Muscle of leg (tissue), 11 donors: Measurements from ENCODE around the gene POLA2. TPM values are rescaled to one million over a fixed set of nuclear protein-coding genes. Genes with fewer than 3 reads are reported as not detected.
A peak's percentile ranks its signal among the peaks of the same experiment; 100 is the strongest.

ENCODE experiments used
- DNase-seq: peaks from one replicate; pipeline ENCODE4 v3.0.0; 2013
- H3K27ac ChIP-seq: one replicate; pipeline ENCODE4 v1.5.1; 2013; ENCODE audit warnings: mild to moderate bottlenecking, low read length, control low read depth
- H3K27me3 ChIP-seq: one replicate; pipeline ENCODE4 v1.6.1; 2013; ENCODE audit warnings: low read length; ENCODE audit not compliant: control insufficient read depth, insufficient read depth
- H3K36me3 ChIP-seq: one replicate; pipeline ENCODE4 v1.6.1; 2013; ENCODE audit warnings: low read length; ENCODE audit not compliant: control insufficient read depth, insufficient read depth
- H3K4me1 ChIP-seq: one replicate; pipeline ENCODE4 v1.6.1; 2013; ENCODE audit warnings: low read length; ENCODE audit not compliant: control insufficient read depth, insufficient read depth
- H3K4me3 ChIP-seq: one replicate; pipeline ENCODE4 v1.5.1; 2013; ENCODE audit warnings: low read length, control low read depth
- H3K9me3 ChIP-seq: replicated peaks from 2 replicates; pipeline ENCODE4 v1.6.1; 2013; ENCODE audit warnings: low read depth, low read length; ENCODE audit not compliant: control insufficient read depth
- WGBS: methylation state at CpG from one replicate; pipeline ENCODE4 v1.1.5; 2013; ENCODE audit warnings: missing lambda C conversion rate; ENCODE audit not compliant: insufficient coverage; 5-methylcytosine and 5-hydroxymethylcytosine counted together
- polyA plus RNA-seq, 8 donors: library from polyadenylated mRNA; unstranded; fragments of 120-200 nt; gene quantifications; one replicate each; pipeline versions ENCODE4 v1.2.1 to v1.2.3, GENCODE V29; 2013; ENCODE audit warnings: inconsistent platforms in 1 of 8, low replicate concordance in 1 of 8; ENCODE audit not compliant: insufficient read length in 8 of 8, insufficient read depth in 1 of 8
- total RNA-seq: library from RNA; stranded (reverse); fragments of 120-200 nt; gene quantifications from one replicate; pipeline ENCODE4 v1.2.4, GENCODE V29; 2013

The POLA2 gene
- total and polyA plus RNA-seq, 9 donors = 18.8 to 64.7 (median 51.0) TPM

GRCh38 chr11:65295571-65296341 is 34.0 kb downstream of the POLA2 start:
- no peak overlapping the region for H3K4me3 ChIP-seq
- H3K27me3 ChIP-seq = no peaks in the 10 kb centered on the region
- 97% methylated on average over 4 of the region's 11 CpGs for WGBS
- H3K27ac ChIP-seq = peak overlapping the region; percentile 97
- peaks cover 100% of the 10 kb centered on the region for H3K4me1 ChIP-seq
- no peaks in the 10 kb centered on the region for H3K9me3 ChIP-seq
- no peak for DNase-seq
- peaks cover 20% of the 10 kb centered on the region for H3K36me3 ChIP-seq

- Histone ChIP-seq H3K4me3 (no peak overlapping the region), H3K36me3 (peaks cover 20% of the 10 kb centered on the region), H3K27ac (peak overlapping the region; percentile 97), H3K9me3 (no peaks in the 10 kb centered on the region), H3K27me3 (no peaks in the 10 kb centered on the region), H3K4me1 (peaks cover 100% of the 10 kb centered on the region)
- 63% methylated on average over 5 of the region's 12 CpGs for WGBS
- DNase-seq = peak; percentile 72
Measured at GRCh38 chr11:65297026-65297672, 35.4 kb downstream of the POLA2 start.

- DNase-seq = peak; percentile 97
- Histone ChIP-seq H3K36me3 (peaks cover 20% of the 10 kb centered on the region), H3K27me3 (no peaks in the 10 kb centered on the region), H3K27ac (peak overlapping the region; percentile 97), H3K9me3 (no peaks in the 10 kb centered on the region), H3K4me3 (no peak overlapping the region), H3K4me1 (peaks cover 99% of the 10 kb centered on the region)
- WGBS = 11% methylated on average over 8 of the region's 8 CpGs
Measured at GRCh38 chr11:65298131-65298535, 36.4 kb downstream of the POLA2 start.

GRCh38 chr11:65298655-65299179 is 37.0 kb downstream of the POLA2 start:
- Histone ChIP-seq H3K4me3 (no peak overlapping the region), H3K36me3 (peaks cover 23% of the 10 kb centered on the region), H3K27ac (peak overlapping the region; percentile 97), H3K9me3 (no peaks in the 10 kb centered on the region), H3K4me1 (peaks cover 99% of the 10 kb centered on the region), H3K27me3 (no peaks in the 10 kb centered on the region)
- 29% methylated on average over 8 of the region's 12 CpGs for WGBS
- DNase-seq = peak; percentile 95

GRCh38 chr11:65300621-65301275 is 39.0 kb downstream of the POLA2 start:
- DNase-seq = peak; percentile 61
- Histone ChIP-seq H3K4me3 (no peak overlapping the region), H3K36me3 (peaks cover 27% of the 10 kb centered on the region), H3K27ac (peak overlapping the region; percentile 90), H3K27me3 (no peaks in the 10 kb centered on the region), H3K9me3 (no peaks in the 10 kb centered on the region), H3K4me1 (peaks cover 92% of the 10 kb centered on the region)
- 69% methylated on average over 13 of the region's 17 CpGs for WGBS

- Histone ChIP-seq H3K27ac (peak overlapping the region; percentile 90), H3K4me3 (no peak overlapping the region), H3K36me3 (peaks cover 24% of the 10 kb centered on the region), H3K9me3 (no peaks in the 10 kb centered on the region), H3K4me1 (peaks cover 87% of the 10 kb centered on the region), H3K27me3 (no peaks in the 10 kb centered on the region)
- WGBS = 37% methylated on average over 9 of the region's 12 CpGs
- peak; percentile 90 for DNase-seq
Measured at GRCh38 chr11:65301491-65302329, 39.9 kb downstream of the POLA2 start.

- 80% methylated on average over 1 of the region's 3 CpGs for WGBS
- Histone ChIP-seq H3K27me3 (no peaks in the 10 kb centered on the region), H3K4me1 (peaks cover 77% of the 10 kb centered on the region), H3K9me3 (no peaks in the 10 kb centered on the region), H3K36me3 (peaks cover 36% of the 10 kb centered on the region), H3K4me3 (no peak overlapping the region), H3K27ac (no peak overlapping the region)
- no peak for DNase-seq
Measured at GRCh38 chr11:65303555-65303954, 41.8 kb downstream of the POLA2 start.

- H3K4me3 ChIP-seq = no peak overlapping the region
- no peak overlapping the region for H3K27ac ChIP-seq
- WGBS = 98% methylated on average over 4 of the region's 4 CpGs
- peaks cover 77% of the 10 kb centered on the region for H3K4me1 ChIP-seq
- DNase-seq = no peak
- peaks cover 42% of the 10 kb centered on the region for H3K36me3 ChIP-seq
- H3K27me3 ChIP-seq = no peaks in the 10 kb centered on the region
- no peaks in the 10 kb centered on the region for H3K9me3 ChIP-seq
Measured at GRCh38 chr11:65304110-65304509, 42.3 kb downstream of the POLA2 start.

- no peak overlapping the region for H3K4me3 ChIP-seq
- peaks cover 42% of the 10 kb centered on the region for H3K36me3 ChIP-seq
- H3K27ac ChIP-seq = no peak overlapping the region
- 84% methylated on average over 4 of the region's 7 CpGs for WGBS
- H3K27me3 ChIP-seq = no peaks in the 10 kb centered on the region
- H3K9me3 ChIP-seq = no peaks in the 10 kb centered on the region
- DNase-seq = no peak
- peaks cover 74% of the 10 kb centered on the region for H3K4me1 ChIP-seq
Measured at GRCh38 chr11:65304613-65305012, 42.9 kb downstream of the POLA2 start.
